Measurements from ENCODE around the gene TCERG1L.
"Not testable (repeated sequence)": the region's sequence is repeated elsewhere in the genome, so short reads cannot be mapped to it uniquely, and the experiment has no call there.

TCERG1L gene

GRCh38 chr10:131311661-131312477, at the start of gene TCERG1L:
TCERG1L (minus strand) TSS chr10:131311721; CDS start chr10:131311635, 86 bp downstream.
- DNase-seq (ENCODE audit: low spot score) = no peak

- DNase-seq (ENCODE audit: low spot score) = no peak
Observed at GRCh38 chr10:131358741-131359442, 47.4 kb upstream of the TCERG1L start.

GRCh38 chr10:131356442-131356841, 44.9 kb upstream of the TCERG1L start:
- no peak for DNase-seq (ENCODE audit: low spot score)

- DNase-seq (ENCODE audit: low spot score) = no peak
Observed at GRCh38 chr10:131355881-131356280, 44.4 kb upstream of the TCERG1L start.

GRCh38 chr10:131355056-131355455, 43.5 kb upstream of the TCERG1L start:
- no peak for DNase-seq (ENCODE audit: low spot score)

- DNase-seq (ENCODE audit: low spot score) = no peak
Observed at GRCh38 chr10:131354380-131354779, 42.9 kb upstream of the TCERG1L start.

GRCh38 chr10:131352765-131353290, 41.3 kb upstream of the TCERG1L start:
- no peak for DNase-seq (ENCODE audit: low spot score)

GRCh38 chr10:131350660-131351059, 39.1 kb upstream of the TCERG1L start:
- DNase-seq (ENCODE audit: low spot score) = no peak

- DNase-seq (ENCODE audit: low spot score) = no peak
Observed at GRCh38 chr10:131350245-131350644, 38.7 kb upstream of the TCERG1L start.

GRCh38 chr10:131346456-131346855, 34.9 kb upstream of the TCERG1L start:
- no peak for DNase-seq (ENCODE audit: low spot score)

- DNase-seq (ENCODE audit: low spot score) = no peak
Observed at GRCh38 chr10:131345691-131346090, 34.2 kb upstream of the TCERG1L start.

- no peak for DNase-seq (ENCODE audit: low spot score)
Observed at GRCh38 chr10:131344747-131345146, 33.2 kb upstream of the TCERG1L start.

GRCh38 chr10:131337741-131338140, 26.2 kb upstream of the TCERG1L start:
- no peak for DNase-seq (ENCODE audit: low spot score)

- DNase-seq (ENCODE audit: low spot score) = no peak
Observed at GRCh38 chr10:131332821-131333220, 21.3 kb upstream of the TCERG1L start.

GRCh38 chr10:131323880-131324279, 12.4 kb upstream of the TCERG1L start:
- no peak for DNase-seq (ENCODE audit: low spot score)

GRCh38 chr10:131323025-131323424, 11.5 kb upstream of the TCERG1L start:
- DNase-seq (ENCODE audit: low spot score) = no peak

- not testable (repeated sequence) for DNase-seq (ENCODE audit: low spot score)
Observed at GRCh38 chr10:131322575-131322974, 11.1 kb upstream of the TCERG1L start.

- DNase-seq (ENCODE audit: low spot score) = no peak
Observed at GRCh38 chr10:131320860-131321604, 9.5 kb upstream of the TCERG1L start.

- no peak for DNase-seq (ENCODE audit: low spot score)
Observed at GRCh38 chr10:131318814-131319213, 7.3 kb upstream of the TCERG1L start.

GRCh38 chr10:131318291-131318690, 6.8 kb upstream of the TCERG1L start:
- DNase-seq (ENCODE audit: low spot score) = no peak

- no peak for DNase-seq (ENCODE audit: low spot score)
Observed at GRCh38 chr10:131316321-131317075, 5.0 kb upstream of the TCERG1L start.

GRCh38 chr10:131315344-131315743, 3.8 kb upstream of the TCERG1L start:
- no peak for DNase-seq (ENCODE audit: low spot score)
